ENCODE data around the gene UBR3.

The UBR3 gene

GRCh38 chr2:170047331-170048065, 220.2 kb downstream of the UBR3 start:
- DNase-seq (ENCODE audit: low read depth, low spot score) = no peak

- DNase-seq (ENCODE audit: low read depth, low spot score) = no peak
Observed at GRCh38 chr2:170052151-170052550, 224.9 kb downstream of the UBR3 start.

- no peak for DNase-seq (ENCODE audit: low read depth, low spot score)
Observed at GRCh38 chr2:170054997-170055396, 227.7 kb downstream of the UBR3 start.

GRCh38 chr2:170056900-170057299, 229.6 kb downstream of the UBR3 start:
- no peak for DNase-seq (ENCODE audit: low read depth, low spot score)

GRCh38 chr2:170063456-170064235, 236.4 kb downstream of the UBR3 start:
- no peak for DNase-seq (ENCODE audit: low read depth, low spot score)

- no peak for DNase-seq (ENCODE audit: low read depth, low spot score)
Observed at GRCh38 chr2:170070778-170071177, 243.5 kb downstream of the UBR3 start.

- DNase-seq (ENCODE audit: low read depth, low spot score) = no peak
Observed at GRCh38 chr2:170073288-170073687, 246.0 kb downstream of the UBR3 start.

GRCh38 chr2:170076189-170076588, 248.9 kb downstream of the UBR3 start:
- no peak for DNase-seq (ENCODE audit: low read depth, low spot score)

- no peak for DNase-seq (ENCODE audit: low read depth, low spot score)
Observed at GRCh38 chr2:170077830-170078569, 250.7 kb downstream of the UBR3 start.

- DNase-seq (ENCODE audit: low read depth, low spot score) = no peak
Observed at GRCh38 chr2:170084820-170085491, 257.7 kb downstream of the UBR3 start.

- no peak for DNase-seq (ENCODE audit: low read depth, low spot score)
Observed at GRCh38 chr2:170086117-170086688, 258.9 kb downstream of the UBR3 start.

- no peak for DNase-seq (ENCODE audit: low read depth, low spot score)
Observed at GRCh38 chr2:170086751-170087412, 259.6 kb downstream of the UBR3 start.

- no peak for DNase-seq (ENCODE audit: low read depth, low spot score)
Observed at GRCh38 chr2:170087413-170087793, 260.1 kb downstream of the UBR3 start.

GRCh38 chr2:170088776-170089175, 261.5 kb downstream of the UBR3 start:
- DNase-seq (ENCODE audit: low read depth, low spot score) = no peak

GRCh38 chr2:170090229-170090628, 263.0 kb downstream of the UBR3 start:
- no peak for DNase-seq (ENCODE audit: low read depth, low spot score)

- DNase-seq (ENCODE audit: low read depth, low spot score) = no peak
Observed at GRCh38 chr2:170091436-170091835, 264.2 kb downstream of the UBR3 start.

- no peak for DNase-seq (ENCODE audit: low read depth, low spot score)
Observed at GRCh38 chr2:170092436-170093060, 265.3 kb downstream of the UBR3 start.

- DNase-seq (ENCODE audit: low read depth, low spot score) = no peak
Observed at GRCh38 chr2:170095380-170095779, 268.1 kb downstream of the UBR3 start.

- no peak for DNase-seq (ENCODE audit: low read depth, low spot score)
Observed at GRCh38 chr2:170098626-170099312, 271.5 kb downstream of the UBR3 start.

- DNase-seq (ENCODE audit: low read depth, low spot score) = no peak
Observed at GRCh38 chr2:170101789-170102188, 274.5 kb downstream of the UBR3 start.

All from activated CD4-positive, CD25-positive, alpha-beta regulatory T cell treated with anti-CD3 and anti-CD28 coated beads, Interleukin-2, amount 50 U/mL, for 16 hours (primary cell).